22Rv1 (cell line): ENCODE measurements around the gene ARF1.

Experiments
- H3K27ac ChIP-seq: fragments of 450-650 bp; 2 replicates; pipeline ENCODE4 v1.5.1; 2017
- CTCF ChIP-seq: fragments of 450-650 bp; IDR thresholded peaks from 2 replicates; pipeline ENCODE4 v1.5.1; 2017; ENCODE audit warnings: mild to moderate bottlenecking
- ZFX ChIP-seq: fragments of 450-650 bp; IDR thresholded peaks from 2 replicates; pipeline ENCODE4 v1.6.1; 2017; ENCODE audit warnings: antibody characterized with exemption, borderline replicate concordance

The ARF1 gene

GRCh38 chr1:228095938-228096337 is 13.4 kb downstream of the ARF1 start:
- H3K27ac ChIP-seq = no peak overlapping the region
- TF ChIP-seq CTCF = no peak

GRCh38 chr1:228096416-228097332 is 14.2 kb downstream of the ARF1 start:
- no peak for TF ChIP-seq CTCF
- no peak for TF ChIP-seq ZFX
- H3K27ac ChIP-seq = no peak overlapping the region

- no peak for TF ChIP-seq CTCF
- TF ChIP-seq ZFX = no peak
- peak overlapping the region; percentile 98; the same call in 1 of the 2 replicates for H3K27ac ChIP-seq
Observed at GRCh38 chr1:228097333-228098081, 15.0 kb downstream of the ARF1 start.

GRCh38 chr1:228098323-228098931 is 15.9 kb downstream of the ARF1 start:
- peak overlapping the region; percentile 98 for H3K27ac ChIP-seq
- TF ChIP-seq CTCF (no peak; the same call in none of the 2 replicates), ZFX (no peak)

- TF ChIP-seq ZFX (no peak), CTCF (no peak)
- peak overlapping the region; percentile 98; the same call in 1 of the 2 replicates for H3K27ac ChIP-seq
Observed at GRCh38 chr1:228099331-228099732, 16.8 kb downstream of the ARF1 start.

- TF ChIP-seq ZFX (no peak), CTCF (no peak)
- peak overlapping the region; percentile 98 for H3K27ac ChIP-seq
Observed at GRCh38 chr1:228100822-228101613, 18.5 kb downstream of the ARF1 start.
